Liver (tissue), 9 donors: ENCODE results near the gene FLG2. TPM values are rescaled to one million over a fixed set of nuclear protein-coding genes. Genes with fewer than 3 reads are reported as not detected.

Experiments used
- DNase-seq: peaks from one replicate; pipeline ENCODE4 v3.0.0-alpha.2; 2017; ENCODE audit warnings: low spot score
- H3K27ac ChIP-seq, 2 donors: one replicate each; pipeline ENCODE4 v1.7.0; 2013; ENCODE audit warnings: inconsistent platforms in 2 of 2, low read length in 2 of 2, control low read depth in 1 of 2, low read depth in 1 of 2, mild to moderate bottlenecking in 1 of 2
- H3K27me3 ChIP-seq, 4 donors: one replicate each; pipeline versions ENCODE4 v1.6.1 to v1.7.0; 2013; ENCODE audit warnings: low read length in 3 of 4, inconsistent platforms in 1 of 4, mild to moderate bottlenecking in 1 of 4, moderate library complexity in 1 of 4; ENCODE audit not compliant: control insufficient read depth in 4 of 4, insufficient read depth in 4 of 4
- H3K36me3 ChIP-seq, 4 donors: one replicate each; pipeline versions ENCODE4 v1.6.1 to v1.7.0; 2013; ENCODE audit warnings: low read length in 3 of 4, mild to moderate bottlenecking in 3 of 4, low read depth in 1 of 4, moderate library complexity in 1 of 4; ENCODE audit not compliant: control insufficient read depth in 4 of 4, insufficient read depth in 3 of 4
- H3K4me1 ChIP-seq, 4 donors: one replicate each; pipeline versions ENCODE4 v1.6.1 to v1.7.0; 2013; ENCODE audit warnings: low read length in 3 of 4, mild to moderate bottlenecking in 3 of 4, moderate library complexity in 1 of 4; ENCODE audit not compliant: control insufficient read depth in 4 of 4, insufficient read depth in 4 of 4
- H3K4me3 ChIP-seq, 3 donors: one replicate each; pipeline versions ENCODE4 v1.6.1 to v1.7.0; 2013; ENCODE audit warnings: low read length in 3 of 3, control low read depth in 1 of 3, low read depth in 1 of 3, mild to moderate bottlenecking in 1 of 3
- H3K9ac ChIP-seq, 2 donors: one replicate each; pipeline ENCODE4 v1.7.0; 2013; ENCODE audit warnings: low read length in 2 of 2, mild to moderate bottlenecking in 2 of 2, moderate library complexity in 2 of 2, control low read depth in 1 of 2, low read depth in 1 of 2
- H3K9me3 ChIP-seq, 4 donors: one replicate each; pipeline versions ENCODE4 v1.6.1 to v1.7.0; 2013; ENCODE audit warnings: low read length in 3 of 4; ENCODE audit not compliant: control insufficient read depth in 4 of 4
- EGR1 ChIP-seq, 2 donors: IDR thresholded peaks; 2 replicates each; pipeline ENCODE4 v1.6.1; 2016 to 2018; ENCODE audit warnings: antibody characterized with exemption in 2 of 2, low read depth in 2 of 2
- FOXA1 ChIP-seq: IDR thresholded peaks from 2 replicates; pipeline ENCODE4 v1.6.1; 2016; ENCODE audit warnings: antibody characterized with exemption
- FOXA2 ChIP-seq: IDR thresholded peaks from 2 replicates; pipeline ENCODE4 v1.6.1; 2016; ENCODE audit warnings: antibody characterized with exemption
- GABPA ChIP-seq, 2 donors: IDR thresholded peaks in 1 of 2; conservative IDR thresholded peaks in 1 of 2; 2 replicates each; pipeline ENCODE4 v1.6.1; 2016; ENCODE audit warnings: antibody characterized with exemption in 2 of 2, mild to moderate bottlenecking in 1 of 2, moderate library complexity in 1 of 2
- HNF4A ChIP-seq, 2 donors: conservative IDR thresholded peaks; 2 replicates each; pipeline ENCODE4 v1.6.1; 2016; ENCODE audit warnings: antibody characterized with exemption in 2 of 2, mild to moderate bottlenecking in 2 of 2
- HNF4G ChIP-seq: IDR thresholded peaks from 2 replicates; pipeline ENCODE4 v1.6.1; 2016; ENCODE audit warnings: antibody characterized with exemption
- JUND ChIP-seq, 2 donors: IDR thresholded peaks; 2 replicates each; pipeline ENCODE4 v1.6.1; 2016; ENCODE audit warnings: antibody characterized with exemption in 2 of 2
- NR2F2 ChIP-seq: IDR thresholded peaks from 2 replicates; pipeline ENCODE4 v1.6.1; 2016; ENCODE audit warnings: antibody characterized with exemption
- RAD21 ChIP-seq, 2 donors: IDR thresholded peaks; 2 replicates each; pipeline ENCODE4 v1.6.1; 2016; ENCODE audit warnings: antibody characterized with exemption in 2 of 2, mild to moderate bottlenecking in 2 of 2
- SP1 ChIP-seq: IDR thresholded peaks from 2 replicates; pipeline ENCODE4 v1.6.1; 2018; ENCODE audit warnings: antibody characterized with exemption, mild to moderate bottlenecking
- YY1 ChIP-seq: IDR thresholded peaks from 2 replicates; pipeline ENCODE4 v1.6.1; 2016; ENCODE audit warnings: antibody characterized with exemption, mild to moderate bottlenecking
- WGBS: extraction: QIAGEN DNeasy Blood & Tissue Kit; methylation state at CpG from one replicate; pipeline ENCODE4 v1.1.7; 2013; 5-methylcytosine and 5-hydroxymethylcytosine counted together
- polyA plus RNA-seq, 2 donors: library from polyadenylated mRNA; stranded (reverse) in 1 of 2; unstranded in 1 of 2; fragments of 200-250 nt in 1 of 2; fragments of >200 nt in 1 of 2; fragmentation: Nextera tagmentation in 1 of 2; extraction: Ambion mirVana in 1 of 2; gene quantifications; one replicate each; pipeline versions ENCODE4 v1.2.1 to v1.2.3, GENCODE V29; 2013 to 2015
- total RNA-seq, 2 donors: library from RNA; depleted of rRNA; stranded (reverse); fragments of >200 nt; gene quantifications; one replicate each; pipeline ENCODE4 v1.2.3, GENCODE V29; 2014
- TF ChIP-seq, protein P1 (sequence below): fragments of 150-350 bp; IDR thresholded peaks from 2 replicates; pipeline ENCODE4 v1.5.1; 2017; ENCODE audit warnings: improper control_type of control experiment, low read depth, low read length; ENCODE audit not compliant: missing input control
- TF ChIP-seq, protein P2 (sequence below): IDR thresholded peaks from 2 replicates; pipeline ENCODE4 v1.6.1; 2016; ENCODE audit warnings: antibody characterized with exemption
- TF ChIP-seq, protein P3 (sequence below): IDR thresholded peaks from 2 replicates; pipeline ENCODE4 v1.6.1; 2016; ENCODE audit warnings: antibody characterized with exemption
- TF ChIP-seq, protein P4 (sequence below): IDR thresholded peaks from 2 replicates; pipeline ENCODE4 v1.6.1; 2016; ENCODE audit warnings: antibody characterized with exemption, mild to moderate bottlenecking
- donor health status: healthy.
- donor health status: healthy.
- donor health status: healthy.
- donor health status: healthy.
- donor health status: healthy.

FLG2 gene
- total and polyA plus RNA-seq, 4 donors: not detected

DNA sequence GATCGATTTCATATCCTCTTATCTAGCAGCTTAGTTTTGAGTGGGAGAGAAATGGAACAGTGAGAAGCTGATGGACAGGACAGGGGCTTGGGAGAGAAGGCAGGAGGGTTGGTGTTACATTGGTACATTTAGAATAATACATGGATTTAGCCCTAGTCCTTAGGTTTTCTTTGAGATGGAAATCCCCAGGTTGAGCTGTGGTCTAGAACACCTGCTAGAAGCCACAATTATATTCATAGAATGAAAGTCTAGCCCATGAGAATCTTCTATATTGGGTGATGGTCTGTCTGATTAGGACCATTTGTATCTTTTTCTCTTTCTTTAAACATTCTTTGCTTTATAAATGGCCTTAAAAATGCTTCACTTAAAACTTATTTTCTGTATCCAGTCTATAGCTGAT lies 34.3 kb upstream of the FLG2 start (continued):
- TF ChIP-seq, protein P1, sequence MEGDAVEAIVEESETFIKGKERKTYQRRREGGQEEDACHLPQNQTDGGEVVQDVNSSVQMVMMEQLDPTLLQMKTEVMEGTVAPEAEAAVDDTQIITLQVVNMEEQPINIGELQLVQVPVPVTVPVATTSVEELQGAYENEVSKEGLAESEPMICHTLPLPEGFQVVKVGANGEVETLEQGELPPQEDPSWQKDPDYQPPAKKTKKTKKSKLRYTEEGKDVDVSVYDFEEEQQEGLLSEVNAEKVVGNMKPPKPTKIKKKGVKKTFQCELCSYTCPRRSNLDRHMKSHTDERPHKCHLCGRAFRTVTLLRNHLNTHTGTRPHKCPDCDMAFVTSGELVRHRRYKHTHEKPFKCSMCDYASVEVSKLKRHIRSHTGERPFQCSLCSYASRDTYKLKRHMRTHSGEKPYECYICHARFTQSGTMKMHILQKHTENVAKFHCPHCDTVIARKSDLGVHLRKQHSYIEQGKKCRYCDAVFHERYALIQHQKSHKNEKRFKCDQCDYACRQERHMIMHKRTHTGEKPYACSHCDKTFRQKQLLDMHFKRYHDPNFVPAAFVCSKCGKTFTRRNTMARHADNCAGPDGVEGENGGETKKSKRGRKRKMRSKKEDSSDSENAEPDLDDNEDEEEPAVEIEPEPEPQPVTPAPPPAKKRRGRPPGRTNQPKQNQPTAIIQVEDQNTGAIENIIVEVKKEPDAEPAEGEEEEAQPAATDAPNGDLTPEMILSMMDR: no peak
- TF ChIP-seq, protein P2, sequence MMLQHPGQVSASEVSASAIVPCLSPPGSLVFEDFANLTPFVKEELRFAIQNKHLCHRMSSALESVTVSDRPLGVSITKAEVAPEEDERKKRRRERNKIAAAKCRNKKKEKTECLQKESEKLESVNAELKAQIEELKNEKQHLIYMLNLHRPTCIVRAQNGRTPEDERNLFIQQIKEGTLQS: no peak
- TF ChIP-seq EGR1 (IDR thresholded peaks at IDR 0.05; ENCODE audit: low read depth in 2 of 2): no peak
- TF ChIP-seq, protein P3, sequence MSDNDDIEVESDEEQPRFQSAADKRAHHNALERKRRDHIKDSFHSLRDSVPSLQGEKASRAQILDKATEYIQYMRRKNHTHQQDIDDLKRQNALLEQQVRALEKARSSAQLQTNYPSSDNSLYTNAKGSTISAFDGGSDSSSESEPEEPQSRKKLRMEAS: no peak
- TF ChIP-seq NR2F2: no peak
- TF ChIP-seq FOXA1: no peak
- TF ChIP-seq JUND (IDR thresholded peaks at IDR 0.05): no peak
- no peak for TF ChIP-seq YY1
- TF ChIP-seq GABPA (IDR thresholded peaks at IDR 0.05 in 1 of 2, conservative IDR thresholded peaks at IDR 0.05 in 1 of 2): no peak
- TF ChIP-seq FOXA2: no peak

DNA sequence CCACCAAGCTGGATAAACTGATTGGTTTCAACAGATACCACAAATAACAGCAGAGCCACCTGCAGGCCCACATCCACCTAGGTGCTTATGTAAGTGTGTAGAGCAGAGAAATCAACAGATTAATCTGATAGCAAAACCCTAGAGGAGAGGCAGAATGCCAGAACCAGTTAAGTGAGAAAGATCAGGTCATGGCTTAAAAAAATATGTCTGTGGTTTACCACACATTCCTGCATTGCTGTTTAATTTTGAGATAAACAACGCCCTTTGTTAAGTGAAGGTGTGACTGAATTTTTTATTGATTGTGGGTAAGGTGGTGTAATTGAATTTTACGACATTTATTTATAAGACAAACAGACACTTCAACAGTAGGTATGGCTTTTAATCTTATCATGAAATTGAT lies 33.1 kb upstream of the FLG2 start:
- WGBS: 60% methylated on average over 2 of the region's 2 CpGs
- no peak overlapping the region for H3K27ac ChIP-seq
- no peak overlapping the region for H3K4me3 ChIP-seq
- no peaks in the 10 kb centered on the region for H3K4me1 ChIP-seq
- DNase-seq: no peak
- TF ChIP-seq JUND (IDR thresholded peaks at IDR 0.05): no peak
- no peaks in the 10 kb centered on the region for H3K9me3 ChIP-seq
- no peak overlapping the region for H3K9ac ChIP-seq
- peaks cover 0 to 12% (median 3%) of the 10 kb centered on the region in 4 donors for H3K27me3 ChIP-seq
- H3K36me3 ChIP-seq: no peaks in the 10 kb centered on the region

DNA sequence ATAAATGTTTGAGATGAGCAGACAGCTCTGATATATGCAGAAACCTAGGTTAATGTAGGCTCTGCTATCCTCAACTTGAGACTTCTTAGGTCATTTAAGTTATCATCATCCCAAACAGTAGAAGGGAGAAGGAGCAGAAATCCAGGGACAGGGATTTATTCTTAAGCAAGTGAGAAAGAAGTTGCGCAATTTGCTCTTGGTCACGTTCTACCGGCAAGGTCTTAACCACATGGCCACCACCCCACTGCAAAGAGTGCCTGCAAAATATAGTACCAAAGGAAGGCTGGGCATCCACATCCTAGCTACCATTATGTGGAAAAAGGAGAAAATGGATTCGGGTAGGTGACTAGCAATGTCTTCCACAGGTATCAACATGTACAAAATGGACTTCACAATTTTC lies 29.1 kb upstream of the FLG2 start:
- no peak overlapping the region for H3K27ac ChIP-seq
- no peak for DNase-seq
- H3K9me3 ChIP-seq: no peaks in the 10 kb centered on the region
- no peaks in the 10 kb centered on the region for H3K4me1 ChIP-seq
- H3K36me3 ChIP-seq: no peaks in the 10 kb centered on the region
- no peak overlapping the region for H3K9ac ChIP-seq
- TF ChIP-seq GABPA (IDR thresholded peaks at IDR 0.05 in 1 of 2, conservative IDR thresholded peaks at IDR 0.05 in 1 of 2) (no peak), FOXA1 (no peak), RAD21 (IDR thresholded peaks at IDR 0.05) (no peak), SP1 (no peak), JUND (IDR thresholded peaks at IDR 0.05) (no peak)
- TF ChIP-seq, protein P1: no peak
- no peak overlapping the region for H3K4me3 ChIP-seq
- H3K27me3 ChIP-seq: peaks cover 0 to 5% (median 3%) of the 10 kb centered on the region in 4 donors
- 58% methylated on average over 4 of the region's 4 CpGs for WGBS

DNA sequence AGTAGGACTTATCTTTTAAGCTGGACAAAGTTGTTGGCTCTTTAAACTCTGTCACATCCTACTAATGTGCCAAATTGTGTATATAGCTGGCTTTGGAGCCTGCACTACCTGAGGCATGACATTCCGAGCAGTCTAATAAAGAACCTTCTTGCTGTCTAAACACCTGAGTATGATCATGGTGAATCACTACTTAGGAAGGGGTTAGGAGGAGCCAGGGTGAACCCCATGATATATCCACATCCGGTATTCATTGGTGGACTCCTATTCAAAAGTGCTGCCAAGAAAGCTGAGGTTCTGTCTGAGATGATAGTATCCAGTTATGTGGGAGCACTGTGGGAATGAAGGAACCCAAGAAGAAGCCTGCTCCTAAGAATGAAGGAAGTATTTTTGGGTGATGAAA lies 27.1 kb upstream of the FLG2 start:
- Histone ChIP-seq H3K9me3 (no peaks in the 10 kb centered on the region), H3K9ac (no peak overlapping the region), H3K4me1 (no peaks in the 10 kb centered on the region), H3K27me3 (peaks cover 0 to 5% (median 3%) of the 10 kb centered on the region in 4 donors), H3K36me3 (no peaks in the 10 kb centered on the region), H3K27ac (no peak overlapping the region), H3K4me3 (no peak overlapping the region)
- DNase-seq: no peak
- 91% methylated on average over 2 of the region's 2 CpGs for WGBS
- TF ChIP-seq, protein P3: no peak
- TF ChIP-seq FOXA1 (no peak), EGR1 (IDR thresholded peaks at IDR 0.05; ENCODE audit: low read depth in 2 of 2) (no peak), RAD21 (IDR thresholded peaks at IDR 0.05) (no peak), HNF4A (conservative IDR thresholded peaks at IDR 0.05) (no peak), SP1 (no peak), NR2F2 (no peak), GABPA (IDR thresholded peaks at IDR 0.05 in 1 of 2, conservative IDR thresholded peaks at IDR 0.05 in 1 of 2) (no peak), HNF4G (no peak), YY1 (no peak), FOXA2 (no peak)
- TF ChIP-seq, protein P2: no peak
- TF ChIP-seq, protein P4, sequence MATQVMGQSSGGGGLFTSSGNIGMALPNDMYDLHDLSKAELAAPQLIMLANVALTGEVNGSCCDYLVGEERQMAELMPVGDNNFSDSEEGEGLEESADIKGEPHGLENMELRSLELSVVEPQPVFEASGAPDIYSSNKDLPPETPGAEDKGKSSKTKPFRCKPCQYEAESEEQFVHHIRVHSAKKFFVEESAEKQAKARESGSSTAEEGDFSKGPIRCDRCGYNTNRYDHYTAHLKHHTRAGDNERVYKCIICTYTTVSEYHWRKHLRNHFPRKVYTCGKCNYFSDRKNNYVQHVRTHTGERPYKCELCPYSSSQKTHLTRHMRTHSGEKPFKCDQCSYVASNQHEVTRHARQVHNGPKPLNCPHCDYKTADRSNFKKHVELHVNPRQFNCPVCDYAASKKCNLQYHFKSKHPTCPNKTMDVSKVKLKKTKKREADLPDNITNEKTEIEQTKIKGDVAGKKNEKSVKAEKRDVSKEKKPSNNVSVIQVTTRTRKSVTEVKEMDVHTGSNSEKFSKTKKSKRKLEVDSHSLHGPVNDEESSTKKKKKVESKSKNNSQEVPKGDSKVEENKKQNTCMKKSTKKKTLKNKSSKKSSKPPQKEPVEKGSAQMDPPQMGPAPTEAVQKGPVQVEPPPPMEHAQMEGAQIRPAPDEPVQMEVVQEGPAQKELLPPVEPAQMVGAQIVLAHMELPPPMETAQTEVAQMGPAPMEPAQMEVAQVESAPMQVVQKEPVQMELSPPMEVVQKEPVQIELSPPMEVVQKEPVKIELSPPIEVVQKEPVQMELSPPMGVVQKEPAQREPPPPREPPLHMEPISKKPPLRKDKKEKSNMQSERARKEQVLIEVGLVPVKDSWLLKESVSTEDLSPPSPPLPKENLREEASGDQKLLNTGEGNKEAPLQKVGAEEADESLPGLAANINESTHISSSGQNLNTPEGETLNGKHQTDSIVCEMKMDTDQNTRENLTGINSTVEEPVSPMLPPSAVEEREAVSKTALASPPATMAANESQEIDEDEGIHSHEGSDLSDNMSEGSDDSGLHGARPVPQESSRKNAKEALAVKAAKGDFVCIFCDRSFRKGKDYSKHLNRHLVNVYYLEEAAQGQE: no peak
